ENCODE measurements around the gene FJX1.

Gene FJX1

DNA sequence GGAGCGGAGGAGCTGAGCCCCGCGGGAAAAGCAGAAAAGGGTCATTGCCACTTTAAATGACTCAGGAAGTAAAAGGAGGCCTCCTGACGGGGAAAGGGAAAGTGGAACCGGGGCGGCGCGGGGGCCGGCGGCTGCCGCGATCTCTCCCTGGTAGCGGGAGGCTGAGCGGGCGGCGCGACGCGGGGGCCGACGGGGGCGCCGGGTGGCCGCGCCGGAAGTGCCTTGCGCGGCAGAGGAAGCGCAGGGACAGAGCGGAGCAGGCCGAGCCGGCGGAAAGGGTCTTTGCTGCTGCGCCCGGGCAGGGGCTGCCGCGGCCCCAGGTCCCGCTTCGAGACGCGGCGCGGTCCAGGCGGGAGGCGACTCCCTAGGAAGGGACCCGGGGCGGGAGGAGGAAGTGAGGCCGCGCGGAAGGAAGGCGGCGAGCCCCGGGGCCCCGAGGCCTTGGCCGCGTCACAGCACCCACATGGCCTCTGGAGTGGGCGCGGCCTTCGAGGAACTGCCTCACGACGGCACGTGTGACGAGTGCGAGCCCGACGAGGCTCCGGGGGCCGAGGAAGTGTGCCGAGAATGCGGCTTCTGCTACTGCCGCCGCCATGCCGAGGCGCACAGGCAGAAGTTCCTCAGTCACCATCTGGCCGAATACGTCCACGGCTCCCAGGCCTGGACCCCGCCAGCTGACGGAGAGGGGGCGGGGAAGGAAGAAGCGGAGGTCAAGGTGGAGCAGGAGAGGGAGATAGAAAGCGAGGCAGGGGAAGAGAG is 44.6 kb downstream of the FJX1 start, which contains the start of gene TRIM44 (continued):
- TF ChIP-seq ZNF664 (tag by site-specific recombination; IDR thresholded peaks at IDR 0.05), result no peak
- no peak for TF ChIP-seq ZNF658 (tag by site-specific recombination; IDR thresholded peaks at IDR 0.05)
- peak; percentile 26; the same call in 1 of the 2 replicates for TF ChIP-seq ZSCAN30 (tag by site-specific recombination; IDR thresholded peaks at IDR 0.05)
- peak; percentile 20; the same call in 1 of the 2 replicates for TF ChIP-seq YY1 (tag by site-specific recombination; IDR thresholded peaks at IDR 0.05)
- no peak for TF ChIP-seq ZNF354C (tag by site-specific recombination; IDR thresholded peaks at IDR 0.05; ENCODE audit: borderline replicate concordance, low read depth)
- no peak for TF ChIP-seq SALL2 (tag by site-specific recombination; IDR thresholded peaks at IDR 0.05; ENCODE audit: borderline replicate concordance)
- no peak for TF ChIP-seq SCRT2 (tag by site-specific recombination; IDR thresholded peaks at IDR 0.05)
- TF ChIP-seq ZNF707 (tag by site-specific recombination; IDR thresholded peaks at IDR 0.05), result no peak
- TF ChIP-seq ZNF426 (tag by site-specific recombination; IDR thresholded peaks at IDR 0.05), result no peak
- no peak for TF ChIP-seq KLF7 (tag by site-specific recombination; IDR thresholded peaks at IDR 0.05; ENCODE audit: borderline replicate concordance)
- TF ChIP-seq, protein P1, sequence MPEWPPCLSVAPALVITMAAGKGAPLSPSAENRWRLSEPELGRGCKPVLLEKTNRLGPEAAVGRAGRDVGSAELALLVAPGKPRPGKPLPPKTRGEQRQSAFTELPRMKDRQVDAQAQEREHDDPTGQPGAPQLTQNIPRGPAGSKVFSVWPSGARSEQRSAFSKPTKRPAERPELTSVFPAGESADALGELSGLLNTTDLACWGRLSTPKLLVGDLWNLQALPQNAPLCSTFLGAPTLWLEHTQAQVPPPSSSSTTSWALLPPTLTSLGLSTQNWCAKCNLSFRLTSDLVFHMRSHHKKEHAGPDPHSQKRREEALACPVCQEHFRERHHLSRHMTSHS (tag by site-specific recombination; IDR thresholded peaks at IDR 0.05), result no peak
- TF ChIP-seq, protein P2, sequence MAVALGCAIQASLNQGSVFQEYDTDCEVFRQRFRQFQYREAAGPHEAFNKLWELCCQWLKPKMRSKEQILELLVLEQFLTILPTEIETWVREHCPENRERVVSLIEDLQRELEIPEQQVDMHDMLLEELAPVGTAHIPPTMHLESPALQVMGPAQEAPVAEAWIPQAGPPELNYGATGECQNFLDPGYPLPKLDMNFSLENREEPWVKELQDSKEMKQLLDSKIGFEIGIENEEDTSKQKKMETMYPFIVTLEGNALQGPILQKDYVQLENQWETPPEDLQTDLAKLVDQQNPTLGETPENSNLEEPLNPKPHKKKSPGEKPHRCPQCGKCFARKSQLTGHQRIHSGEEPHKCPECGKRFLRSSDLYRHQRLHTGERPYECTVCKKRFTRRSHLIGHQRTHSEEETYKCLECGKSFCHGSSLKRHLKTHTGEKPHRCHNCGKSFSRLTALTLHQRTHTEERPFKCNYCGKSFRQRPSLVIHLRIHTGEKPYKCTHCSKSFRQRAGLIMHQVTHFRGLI (tag by site-specific recombination; IDR thresholded peaks at IDR 0.05), result peak; percentile 39; the same call in 1 of the 2 replicates
- no peak for TF ChIP-seq RBAK (tag by site-specific recombination; IDR thresholded peaks at IDR 0.05)
- peak; percentile 86 for TF ChIP-seq ZBTB20 (tag by site-specific recombination; IDR thresholded peaks at IDR 0.05)
- TF ChIP-seq ZNF670 (tag by site-specific recombination; IDR thresholded peaks at IDR 0.05; ENCODE audit: low read depth), result no peak
- TF ChIP-seq ZNF266 (tag by site-specific recombination; IDR thresholded peaks at IDR 0.05; ENCODE audit: low read depth), result no peak
- no peak for TF ChIP-seq ZBTB21 (tag by site-specific recombination; IDR thresholded peaks at IDR 0.05)
- no peak for TF ChIP-seq ZNF791 (tag by site-specific recombination; IDR thresholded peaks at IDR 0.05)
- no peak for TF ChIP-seq ZNF175 (tag by site-specific recombination; IDR thresholded peaks at IDR 0.05)
- no peak for TF ChIP-seq ZNF169 (tag by site-specific recombination; IDR thresholded peaks at IDR 0.05)
- no peak for TF ChIP-seq ZNF473 (tag by site-specific recombination; IDR thresholded peaks at IDR 0.05)
- TF ChIP-seq, protein P3, sequence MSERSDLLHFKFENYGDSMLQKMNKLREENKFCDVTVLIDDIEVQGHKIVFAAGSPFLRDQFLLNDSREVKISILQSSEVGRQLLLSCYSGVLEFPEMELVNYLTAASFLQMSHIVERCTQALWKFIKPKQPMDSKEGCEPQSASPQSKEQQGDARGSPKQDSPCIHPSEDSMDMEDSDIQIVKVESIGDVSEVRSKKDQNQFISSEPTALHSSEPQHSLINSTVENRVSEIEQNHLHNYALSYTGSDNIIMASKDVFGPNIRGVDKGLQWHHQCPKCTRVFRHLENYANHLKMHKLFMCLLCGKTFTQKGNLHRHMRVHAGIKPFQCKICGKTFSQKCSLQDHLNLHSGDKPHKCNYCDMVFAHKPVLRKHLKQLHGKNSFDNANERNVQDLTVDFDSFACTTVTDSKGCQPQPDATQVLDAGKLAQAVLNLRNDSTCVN (tag by site-specific recombination; optimal IDR thresholded peaks at IDR 0.05), result peak; percentile 81
- TF ChIP-seq ZNF19 (tag by site-specific recombination; IDR thresholded peaks at IDR 0.05; ENCODE audit: low read depth), result no peak
- no peak for TF ChIP-seq ZNF146 (tag by site-specific recombination; IDR thresholded peaks at IDR 0.05)
- TF ChIP-seq KLF8 (tag by site-specific recombination; IDR thresholded peaks at IDR 0.05), result no peak; the same call in 1 of the 2 replicates
- no peak for TF ChIP-seq ZNF626 (tag by site-specific recombination; IDR thresholded peaks at IDR 0.05)
- TF ChIP-seq ZNF37A (tag by site-specific recombination; IDR thresholded peaks at IDR 0.05), result no peak
- no peak for TF ChIP-seq ZNF837 (tag by site-specific recombination; IDR thresholded peaks at IDR 0.05)
- TF ChIP-seq OSR2 (tag by site-specific recombination; IDR thresholded peaks at IDR 0.05), result no peak
- TF ChIP-seq BCL11B (tag by site-specific recombination; IDR thresholded peaks at IDR 0.05; ENCODE audit: low read depth), result no peak
- no peak for TF ChIP-seq WT1 (tag by site-specific recombination; IDR thresholded peaks at IDR 0.05)
- peak; percentile 36 for TF ChIP-seq SP2 (tag by site-specific recombination; IDR thresholded peaks at IDR 0.05)
- TF ChIP-seq ZNF596 (tag by site-specific recombination; IDR thresholded peaks at IDR 0.05), result no peak
- TF ChIP-seq ZNF529 (tag by site-specific recombination; IDR thresholded peaks at IDR 0.05; ENCODE audit: insufficient replicate concordance), result no peak
- TF ChIP-seq ZNF292 (tag by site-specific recombination; IDR thresholded peaks at IDR 0.05; ENCODE audit: borderline replicate concordance, low read depth), result no peak
- no peak for TF ChIP-seq ZNF24 (tag by site-specific recombination; IDR thresholded peaks at IDR 0.05)
- TF ChIP-seq ZNF776 (tag by site-specific recombination; IDR thresholded peaks at IDR 0.05; ENCODE audit: borderline replicate concordance), result no peak
- TF ChIP-seq REPIN1 (tag by site-specific recombination; IDR thresholded peaks at IDR 0.05; ENCODE audit: low read depth), result no peak
- no peak for TF ChIP-seq ZNF560 (tag by site-specific recombination; IDR thresholded peaks at IDR 0.05; ENCODE audit: borderline replicate concordance)
- TF ChIP-seq ZNF544 (tag by site-specific recombination; IDR thresholded peaks at IDR 0.05), result no peak
- no peak for TF ChIP-seq ZNF350 (tag by site-specific recombination; IDR thresholded peaks at IDR 0.05)

Data from HEK293 (cell line).